WTC11 (cell line): ENCODE measurements around the gene DDX46.

Experiments
- ATF2 ChIP-seq: sonication (generic); formaldehyde crosslinking; IDR thresholded peaks from 2 replicates; pipeline ENCODE4 v1.8.1; 2022; ENCODE audit warnings: low read depth, missing genetic modification reagents, borderline replicate concordance
- ATF3 ChIP-seq: sonication (generic); formaldehyde crosslinking; conservative IDR thresholded peaks from 2 replicates; pipeline ENCODE4 v1.8.1; 2022; ENCODE audit warnings: mild to moderate bottlenecking, missing genetic modification reagents
- ATF6 ChIP-seq: sonication (generic); formaldehyde crosslinking; IDR thresholded peaks from 2 replicates; pipeline ENCODE4 v1.8.1; 2023; ENCODE audit warnings: mild to moderate bottlenecking, missing genetic modification reagents
- CBFB ChIP-seq: sonication (generic); formaldehyde crosslinking; IDR thresholded peaks from 2 replicates; pipeline ENCODE4 v1.8.1; 2022; ENCODE audit warnings: mild to moderate bottlenecking, low read depth, missing genetic modification reagents
- CREB1 ChIP-seq: sonication (generic); formaldehyde crosslinking; IDR thresholded peaks from 2 replicates; pipeline ENCODE4 v1.8.0; 2023; ENCODE audit warnings: mild to moderate bottlenecking, missing genetic modification reagents
- CTCF ChIP-seq: fragments of 200-600 bp; IDR thresholded peaks from 2 replicates; pipeline ENCODE4 v1.8.0; 2022; ENCODE audit warnings: antibody characterized with exemption
- E2F4 ChIP-seq: sonication (generic); formaldehyde crosslinking; IDR thresholded peaks from 2 replicates; pipeline ENCODE4 v1.8.1; 2022; ENCODE audit warnings: low read depth, mild to moderate bottlenecking, moderate library complexity, missing genetic modification reagents, borderline replicate concordance
- E2F5 ChIP-seq: sonication (generic); formaldehyde crosslinking; IDR thresholded peaks from 2 replicates; pipeline ENCODE4 v1.8.1; 2022; ENCODE audit warnings: mild to moderate bottlenecking, moderate library complexity, missing genetic modification reagents
- HMGXB4 ChIP-seq: sonication (generic); formaldehyde crosslinking; IDR thresholded peaks from 2 replicates; pipeline ENCODE4 v1.8.1; 2023; ENCODE audit warnings: mild to moderate bottlenecking, moderate library complexity, missing genetic modification reagents
- NR3C1 ChIP-seq: sonication (generic); formaldehyde crosslinking; conservative IDR thresholded peaks from 2 replicates; pipeline ENCODE4 v1.8.1; 2023; ENCODE audit warnings: low read depth, mild to moderate bottlenecking, missing genetic modification reagents
- PREB ChIP-seq: sonication (generic); formaldehyde crosslinking; IDR thresholded peaks from 2 replicates; pipeline ENCODE4 v1.8.1; 2022; ENCODE audit warnings: mild to moderate bottlenecking, missing genetic modification reagents, moderate library complexity, borderline replicate concordance
- SMAD4 ChIP-seq: sonication (generic); formaldehyde crosslinking; IDR thresholded peaks from 2 replicates; pipeline ENCODE4 v1.8.0; 2022; ENCODE audit warnings: mild to moderate bottlenecking, missing genetic modification reagents
- STAT6 ChIP-seq: sonication (generic); formaldehyde crosslinking; conservative IDR thresholded peaks from 2 replicates; pipeline ENCODE4 v1.8.1; 2023; ENCODE audit warnings: mild to moderate bottlenecking, low read depth, missing genetic modification reagents, moderate library complexity
- ZBTB21 ChIP-seq: sonication (generic); formaldehyde crosslinking; IDR thresholded peaks from 2 replicates; pipeline ENCODE4 v1.8.1; 2023; ENCODE audit warnings: mild to moderate bottlenecking, missing genetic modification reagents, borderline replicate concordance

- TF ChIP-seq ATF2 (CRISPR knock-in tag): no peak
- no peak for TF ChIP-seq CTCF
- no peak for TF ChIP-seq HMGXB4 (CRISPR knock-in tag)
- TF ChIP-seq E2F5 (CRISPR knock-in tag): no peak
- no peak for TF ChIP-seq SMAD4 (CRISPR knock-in tag)
- TF ChIP-seq CBFB (CRISPR knock-in tag): no peak
- no peak for TF ChIP-seq CREB1 (CRISPR knock-in tag)
- TF ChIP-seq ZBTB21 (CRISPR knock-in tag): no peak
- TF ChIP-seq ATF3: no peak
- no peak for TF ChIP-seq E2F4 (CRISPR knock-in tag)
- TF ChIP-seq NR3C1 (CRISPR knock-in tag): no peak
- no peak for TF ChIP-seq ATF6
- TF ChIP-seq PREB (CRISPR knock-in tag): no peak
- no peak for TF ChIP-seq STAT6 (CRISPR knock-in tag)
These were observed 86.8 kb downstream of the DDX46 start for GRCh38 chr5:134845335-134845851.
